Measurements from ENCODE around the gene GPR107.

- TF ChIP-seq CTCF (conservative IDR thresholded peaks at IDR 0.05; ENCODE audit: low read depth in 2 of 2) (no peak), CREB1 (CRISPR knock-in tag; IDR thresholded peaks at IDR 0.05; ENCODE audit: low read depth) (no peak), EZH2 (IDR thresholded peaks at IDR 0.05; ENCODE audit: low read depth, unreplicated experiment) (no peak), POLR2AphosphoS5 (IDR thresholded peaks at IDR 0.05; ENCODE audit: low read depth) (no peak), EZH2phosphoT487 (IDR thresholded peaks at IDR 0.05; ENCODE audit: unreplicated experiment) (no peak)
These were observed 68.8 kb downstream of the GPR107 start for GRCh38 chr9:130122456-130122855.

All from GM23338 (cell line).